Ecto neural progenitor cell (in vitro differentiated cells): ENCODE results near the gene GOLGA8S.
"Not testable (repeated sequence)": the region's sequence is repeated elsewhere in the genome, so short reads cannot be mapped to it uniquely, and the experiment has no call there.

Source experiments
- DNase-seq: peaks from one replicate; pipeline ENCODE4 v3.0.0-alpha.2; 2018; ENCODE audit warnings: low spot score

The GOLGA8S gene, protein sequence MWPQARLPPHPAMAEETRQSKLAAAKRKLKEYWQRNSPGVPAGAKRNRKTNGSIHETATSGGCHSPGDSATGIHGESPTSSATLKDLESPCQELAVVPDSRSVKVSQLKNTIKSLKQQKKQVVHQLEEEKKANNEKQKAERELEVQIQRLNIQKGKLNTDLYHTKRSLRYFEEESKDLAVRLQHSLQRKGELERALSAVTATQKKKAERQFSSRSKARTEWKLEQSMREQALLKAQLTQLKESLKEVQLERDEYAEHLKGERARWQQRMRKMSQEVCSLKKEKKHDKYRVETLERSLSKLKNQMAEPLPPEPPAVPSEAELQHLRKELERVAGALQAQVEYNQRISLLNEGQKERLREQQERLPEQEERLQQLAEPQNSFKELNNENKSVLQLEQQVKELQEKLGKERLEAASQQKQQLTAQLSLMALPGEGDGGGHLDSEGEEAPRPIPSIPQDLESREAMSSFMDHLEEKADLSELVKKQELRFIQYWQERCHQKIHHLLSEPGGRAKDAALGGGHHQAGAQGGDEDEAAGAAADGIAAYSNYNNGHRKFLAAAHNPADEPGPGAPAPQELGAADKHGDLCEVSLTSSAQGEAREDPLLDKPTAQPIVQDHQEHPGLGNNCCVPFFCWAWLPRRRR

DNA sequence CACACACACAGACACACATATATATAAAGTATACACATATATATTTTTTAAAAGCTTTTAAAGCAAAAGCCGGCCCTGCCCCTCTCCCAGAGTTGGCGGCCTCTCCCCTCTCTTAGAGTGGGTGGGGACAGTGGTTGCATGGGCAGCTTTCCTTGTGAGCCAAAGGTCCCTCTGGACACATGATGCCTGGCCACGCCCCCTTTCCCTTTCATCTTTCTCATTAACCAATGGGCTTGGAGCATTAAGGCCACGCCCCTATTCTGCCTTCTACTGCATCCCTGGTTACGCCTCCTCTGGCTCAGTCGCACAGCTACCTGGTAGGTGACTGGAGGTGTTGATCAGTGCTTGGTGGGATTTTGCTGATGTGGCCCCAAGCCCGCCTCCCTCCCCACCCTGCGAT lies at the start of gene GOLGA8S:
TSS of gene GOLGA8S (plus strand) at position 301 of the 400 bp plus-strand sequence. CDS start at position 363, 62 bp downstream.
- not testable (repeated sequence) for DNase-seq

DNA sequence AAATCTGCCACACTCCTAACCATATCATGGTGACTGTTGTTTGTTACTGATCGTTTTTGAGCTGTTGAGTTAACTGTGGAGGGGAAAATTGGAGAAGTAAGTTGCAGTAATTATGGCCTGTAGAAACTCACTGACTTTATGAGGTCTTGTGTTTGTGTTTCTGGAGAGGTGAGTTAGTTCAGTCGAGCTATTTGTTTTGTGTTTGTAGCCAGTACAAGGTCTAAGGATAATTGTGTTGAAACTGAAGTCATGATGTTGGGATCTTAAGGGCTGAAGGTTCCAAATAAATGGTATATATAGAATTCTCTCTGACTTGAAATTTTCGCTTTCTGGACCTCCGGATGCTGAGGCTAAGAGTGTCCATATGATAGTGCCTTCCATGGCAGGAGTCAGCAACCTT lies 49.7 kb upstream of the GOLGA8S start:
- DNase-seq = not testable (repeated sequence)

DNA sequence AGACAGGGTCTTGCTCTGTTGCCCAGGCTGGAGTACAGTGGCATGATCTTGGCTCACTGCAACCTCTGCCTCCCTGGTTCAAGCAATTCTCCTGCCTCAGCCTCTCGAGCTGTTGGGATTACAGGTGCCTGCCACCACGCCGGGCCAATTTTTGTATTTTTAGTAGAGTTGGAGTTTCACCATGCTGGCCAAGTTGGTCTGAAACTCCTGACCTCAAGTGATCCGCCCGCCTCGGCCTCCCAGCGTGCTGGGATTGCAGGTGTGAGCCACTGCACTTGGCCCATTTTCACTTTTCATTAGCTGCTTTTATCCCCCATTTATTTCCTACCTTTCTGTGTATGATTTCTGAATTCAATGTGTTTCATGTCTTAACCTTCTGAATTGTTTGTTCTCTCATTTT lies 48.6 kb upstream of the GOLGA8S start:
- not testable (repeated sequence) for DNase-seq

DNA sequence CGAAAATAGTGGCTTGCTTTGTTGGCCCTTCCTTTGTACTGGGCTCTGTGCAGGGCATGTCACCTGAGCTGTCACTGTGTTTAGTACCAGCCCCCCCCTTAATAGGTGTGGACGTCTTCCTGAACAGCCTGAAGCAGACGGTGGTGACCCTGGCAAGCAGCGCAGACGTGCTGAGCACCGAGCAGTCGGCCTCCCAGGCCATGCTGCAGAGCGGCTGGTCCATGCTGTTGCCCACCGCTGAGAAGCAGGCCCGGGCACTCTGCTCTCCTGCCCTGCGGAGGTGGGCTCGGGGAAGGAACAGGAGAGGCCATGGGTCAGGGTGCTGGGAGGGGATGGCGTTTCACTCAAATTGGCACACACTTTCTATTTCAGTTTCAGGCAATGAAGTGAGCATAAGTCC lies 43.3 kb upstream of the GOLGA8S start:
- DNase-seq = not testable (repeated sequence)

DNA sequence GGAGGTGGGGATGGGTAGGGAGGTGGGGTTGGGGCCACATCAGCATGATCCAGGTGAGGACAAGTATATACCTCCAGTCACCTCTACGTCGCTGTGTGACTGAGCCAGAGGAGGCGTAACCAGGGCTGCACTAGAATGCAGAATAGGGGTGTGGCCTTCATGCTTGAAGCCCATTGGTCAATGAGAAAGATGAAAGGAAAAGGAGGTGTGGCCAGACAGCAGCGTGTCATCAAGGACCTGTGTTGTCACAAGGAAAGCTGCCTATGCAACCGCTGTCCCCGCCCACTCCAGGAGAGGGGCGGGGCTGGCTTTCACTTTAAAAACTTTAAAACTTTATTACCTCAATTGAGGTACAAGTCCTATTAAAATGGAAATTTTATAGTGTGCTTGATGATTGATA lies 20.5 kb upstream of the GOLGA8S start, which contains the start of gene GOLGA6L26:
TSS of gene GOLGA6L26 (minus strand) at position 101 of the 400 bp plus-strand sequence. CDS start at position 40, 61 bp downstream.
- not testable (repeated sequence) for DNase-seq

DNA sequence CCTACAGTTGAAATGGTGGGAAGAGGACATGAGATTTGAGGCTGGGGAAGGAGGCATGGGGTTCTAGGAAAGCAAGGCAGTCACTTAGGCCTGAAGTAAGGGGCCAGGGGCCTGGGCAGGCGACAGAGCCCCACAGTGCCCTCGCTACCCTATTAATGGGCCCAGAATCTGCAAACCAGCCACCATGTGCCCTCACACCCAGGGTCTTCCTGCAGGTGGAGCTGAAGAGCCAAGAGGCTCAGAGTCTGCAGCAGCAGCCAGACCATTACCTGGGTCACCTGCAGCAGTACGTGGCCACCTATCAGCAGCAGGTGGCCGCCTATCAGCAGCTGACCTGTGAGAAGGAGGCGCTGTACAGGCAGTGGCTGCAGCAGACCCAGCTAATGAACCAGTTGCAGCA lies 8.1 kb downstream of the GOLGA8S start:
- DNase-seq = not testable (repeated sequence)

DNA sequence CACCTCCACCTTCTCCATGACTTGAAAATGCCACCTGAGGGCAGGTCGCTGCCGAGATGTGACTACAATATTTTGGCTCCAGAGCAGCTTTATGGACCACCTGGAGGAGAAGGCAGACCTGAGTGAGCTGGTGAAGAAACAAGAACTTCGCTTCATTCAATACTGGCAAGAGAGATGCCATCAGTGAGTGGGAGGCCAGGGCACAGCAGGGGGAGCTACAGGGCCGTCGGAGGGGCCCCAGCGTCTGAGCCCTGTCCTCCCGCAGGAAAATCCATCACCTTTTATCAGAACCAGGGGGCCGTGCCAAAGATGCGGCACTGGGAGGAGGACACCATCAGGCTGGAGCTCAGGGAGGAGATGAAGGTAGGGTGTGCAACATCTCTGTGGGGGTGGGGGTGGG lies 9.7 kb downstream of the GOLGA8S start:
- DNase-seq = not testable (repeated sequence)

DNA sequence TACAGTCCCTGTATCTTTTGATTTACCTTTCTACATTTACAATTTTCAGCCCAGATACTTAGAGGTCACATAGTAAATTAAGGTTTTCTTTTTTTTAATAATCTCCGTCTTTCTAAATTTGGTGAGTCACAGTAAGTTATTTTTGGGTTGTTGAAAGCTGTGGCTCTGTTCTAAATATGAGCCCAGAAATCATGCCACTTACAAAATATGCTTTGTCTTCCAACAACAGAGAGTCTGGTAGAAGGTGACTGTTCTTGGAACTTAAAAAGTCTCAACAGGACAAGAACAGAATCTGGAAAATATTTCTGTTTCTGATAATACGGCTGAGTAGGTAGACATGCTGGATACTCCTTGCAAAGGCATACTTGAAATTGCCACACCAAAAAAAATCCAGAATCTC lies 16.0 kb downstream of the GOLGA8S start:
- no peak for DNase-seq

DNA sequence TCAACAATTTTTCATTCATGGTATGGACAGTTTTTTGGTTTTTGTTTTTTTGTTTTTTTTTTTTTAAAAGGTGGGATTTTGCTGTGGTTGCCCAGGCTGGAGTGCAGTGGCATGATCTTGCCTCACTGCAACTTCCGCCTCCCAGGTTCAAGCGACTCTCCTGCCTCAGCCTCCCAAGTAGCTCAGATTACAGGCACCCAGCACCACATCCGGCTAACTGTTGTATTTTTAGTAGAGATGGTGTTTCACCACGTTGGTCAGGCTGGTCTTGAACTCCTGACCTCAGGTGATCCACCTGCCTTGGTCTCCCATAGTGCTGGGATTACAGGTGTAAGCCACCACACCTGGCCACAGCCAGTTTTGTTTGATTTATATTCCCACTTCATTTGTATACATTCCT lies 16.6 kb downstream of the GOLGA8S start:
- DNase-seq = not testable (repeated sequence)

DNA sequence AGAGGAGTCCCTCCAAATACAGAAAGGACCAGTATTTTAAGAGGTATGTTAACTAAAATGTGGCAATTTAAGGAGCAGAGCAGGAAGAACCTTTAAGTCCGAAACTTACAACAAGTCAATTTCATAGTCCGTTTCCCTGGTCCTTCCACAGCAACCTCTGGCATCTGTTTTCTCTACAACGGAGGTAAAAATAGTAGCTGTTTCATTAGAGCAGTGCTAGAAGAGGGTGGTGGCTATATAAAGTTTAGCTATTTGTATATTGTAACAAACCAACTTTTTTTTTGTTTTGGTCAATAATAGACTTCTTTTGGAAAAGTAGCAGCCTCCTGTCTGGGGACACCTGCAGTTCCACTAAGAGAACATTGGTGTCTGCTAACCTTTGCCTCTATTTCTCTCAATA lies 17.3 kb downstream of the GOLGA8S start:
- not testable (repeated sequence) for DNase-seq

DNA sequence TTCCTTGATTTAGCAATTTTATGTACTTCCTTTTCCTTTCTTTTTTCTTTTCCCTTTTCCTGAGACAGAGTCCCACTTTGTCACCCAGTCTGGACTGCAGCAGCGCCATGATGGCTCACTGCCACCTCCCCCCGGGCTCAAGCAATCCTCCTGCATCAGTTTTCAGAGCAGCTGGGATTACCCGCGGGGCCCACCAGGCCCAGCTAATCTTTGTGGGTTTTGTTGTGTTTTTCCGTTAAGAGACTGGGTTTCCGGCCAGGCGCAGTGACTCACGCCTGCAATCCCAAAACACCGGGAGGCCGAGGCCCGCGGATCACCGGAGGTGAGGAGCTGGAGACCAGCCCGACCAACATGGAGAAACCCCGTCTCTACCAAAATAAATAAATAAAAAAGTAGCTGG lies 17.7 kb downstream of the GOLGA8S start:
- DNase-seq = no peak

DNA sequence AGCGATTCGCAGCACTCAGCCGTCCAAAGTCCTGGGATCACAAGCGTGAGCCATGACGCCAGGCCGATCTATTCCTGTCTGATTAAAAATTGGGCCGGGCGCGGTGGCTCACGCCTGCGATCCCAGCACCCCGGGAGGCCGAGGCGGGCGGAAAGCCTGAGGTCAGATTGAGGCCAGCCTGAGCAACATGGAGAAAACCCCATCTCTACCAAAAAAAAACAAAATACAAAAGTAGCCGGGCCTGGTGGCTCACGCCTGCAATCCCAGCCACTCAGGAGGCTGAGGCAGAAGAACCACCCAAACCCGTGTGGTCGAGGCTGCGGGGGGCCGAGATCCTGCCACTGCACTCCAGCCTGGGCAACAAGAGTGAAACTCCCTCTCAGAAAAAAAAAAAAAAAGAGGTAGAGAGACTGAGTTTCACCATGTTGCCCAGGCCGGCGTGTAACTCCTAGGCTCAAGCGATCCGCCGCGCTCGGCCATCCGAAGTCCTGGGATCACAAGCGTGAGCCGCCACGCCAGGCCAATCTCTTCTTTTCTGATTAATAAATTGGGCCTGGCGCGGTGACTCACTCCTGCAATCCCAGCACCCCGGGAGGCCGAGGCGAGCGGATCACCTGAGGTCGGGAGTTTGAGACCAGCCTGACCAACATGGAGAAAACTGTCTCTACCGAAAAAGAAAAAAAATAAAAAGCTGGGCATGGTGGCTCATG lies 18.5 kb downstream of the GOLGA8S start:
- not testable (repeated sequence) for DNase-seq

DNA sequence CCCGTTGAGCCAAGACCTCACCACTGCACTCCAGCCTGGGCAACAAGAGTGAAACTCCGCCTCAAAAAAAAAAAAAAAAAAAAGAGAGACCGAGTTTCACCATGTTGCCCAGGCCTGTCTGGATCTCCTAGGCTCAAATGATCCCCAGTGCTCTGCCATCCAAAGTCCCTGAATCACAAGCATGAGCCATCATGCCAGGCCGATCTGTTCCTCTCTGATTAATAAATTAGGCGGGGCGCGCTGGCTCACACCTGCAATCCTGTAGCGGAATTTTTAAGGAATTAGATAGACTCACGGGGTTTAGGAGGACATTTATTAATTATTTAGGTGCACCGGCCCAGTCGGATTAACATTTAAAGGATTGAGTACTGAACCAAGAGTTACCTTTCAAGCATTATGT lies 19.7 kb downstream of the GOLGA8S start:
- not testable (repeated sequence) for DNase-seq

DNA sequence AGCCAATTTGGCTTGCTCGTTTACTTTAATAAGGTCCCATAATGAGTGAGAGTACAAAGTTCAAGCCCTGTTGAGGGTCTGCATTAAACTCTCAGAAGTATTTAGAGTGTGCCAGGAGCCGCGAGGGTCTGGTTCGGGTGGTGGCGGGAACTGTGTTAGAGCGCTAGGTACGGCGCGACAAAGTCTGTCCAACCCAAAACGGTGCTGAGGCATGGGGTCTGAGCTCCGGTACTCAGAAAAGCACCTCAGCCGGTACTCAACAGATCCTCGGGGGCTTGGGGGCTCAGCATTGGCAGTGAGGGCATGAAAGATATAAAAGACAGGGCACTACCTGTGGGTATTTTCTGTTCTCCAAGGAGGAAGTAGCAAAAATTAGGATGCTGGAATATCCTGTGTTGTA lies 24.4 kb downstream of the GOLGA8S start:
- DNase-seq = not testable (repeated sequence)

DNA sequence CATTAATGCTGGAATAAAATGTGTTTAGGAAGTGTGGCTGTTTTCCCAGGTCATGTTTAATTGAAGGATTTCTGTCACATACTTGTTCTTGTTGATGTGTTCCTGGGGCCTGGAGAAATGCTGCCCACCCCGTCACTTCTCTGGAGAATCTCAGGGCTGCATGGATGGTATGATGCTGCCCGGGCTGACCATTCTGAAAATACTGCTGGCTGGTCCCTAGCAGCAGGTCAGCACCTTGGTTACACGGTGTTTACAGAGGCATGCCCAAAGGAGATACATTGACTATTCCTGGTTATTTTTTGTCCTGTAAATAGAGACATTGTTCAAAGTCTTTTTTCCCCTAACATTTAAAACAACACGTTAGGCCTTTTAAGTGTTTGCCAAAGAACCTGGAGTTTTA lies 26.2 kb downstream of the GOLGA8S start:
- DNase-seq = not testable (repeated sequence)

DNA sequence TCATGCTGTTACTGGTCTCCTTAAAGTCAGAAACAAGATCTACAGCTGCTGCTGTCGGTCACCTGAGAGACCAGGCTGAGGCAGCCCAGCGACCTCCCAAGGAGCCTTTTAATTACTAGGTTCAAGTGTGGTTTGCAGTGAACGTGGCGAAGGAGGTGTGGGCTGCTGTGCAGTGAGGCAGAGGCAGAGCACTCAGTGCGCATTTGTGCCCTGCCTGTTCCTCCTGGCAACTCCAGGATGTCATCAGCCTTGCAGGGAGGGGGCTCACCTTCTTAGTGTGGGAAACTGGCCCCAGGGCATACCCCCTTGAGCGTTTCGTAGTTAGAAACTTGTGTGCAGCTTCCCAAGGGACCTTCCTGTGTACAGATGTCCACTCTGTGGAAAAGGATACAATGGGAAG lies 26.6 kb downstream of the GOLGA8S start:
- not testable (repeated sequence) for DNase-seq

DNA sequence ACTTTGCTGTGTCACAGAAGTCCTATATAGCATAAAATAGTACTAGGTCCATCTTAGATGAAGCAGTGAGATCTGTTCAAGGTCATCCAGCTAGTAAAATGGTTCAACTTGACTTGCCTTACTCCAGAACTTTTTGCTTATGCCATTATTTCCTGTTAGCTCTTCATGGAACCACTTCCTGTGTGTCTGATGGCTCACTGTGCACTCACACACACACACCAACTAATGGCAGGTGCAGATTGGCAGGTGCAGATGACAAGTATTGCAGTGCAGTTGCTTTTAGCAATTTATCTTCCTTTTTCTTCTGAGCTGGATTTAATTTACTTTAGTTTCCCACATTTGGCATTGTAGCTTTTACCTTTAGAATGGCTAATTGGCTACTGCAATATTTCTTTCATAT lies 29.8 kb downstream of the GOLGA8S start:
- no peak for DNase-seq

DNA sequence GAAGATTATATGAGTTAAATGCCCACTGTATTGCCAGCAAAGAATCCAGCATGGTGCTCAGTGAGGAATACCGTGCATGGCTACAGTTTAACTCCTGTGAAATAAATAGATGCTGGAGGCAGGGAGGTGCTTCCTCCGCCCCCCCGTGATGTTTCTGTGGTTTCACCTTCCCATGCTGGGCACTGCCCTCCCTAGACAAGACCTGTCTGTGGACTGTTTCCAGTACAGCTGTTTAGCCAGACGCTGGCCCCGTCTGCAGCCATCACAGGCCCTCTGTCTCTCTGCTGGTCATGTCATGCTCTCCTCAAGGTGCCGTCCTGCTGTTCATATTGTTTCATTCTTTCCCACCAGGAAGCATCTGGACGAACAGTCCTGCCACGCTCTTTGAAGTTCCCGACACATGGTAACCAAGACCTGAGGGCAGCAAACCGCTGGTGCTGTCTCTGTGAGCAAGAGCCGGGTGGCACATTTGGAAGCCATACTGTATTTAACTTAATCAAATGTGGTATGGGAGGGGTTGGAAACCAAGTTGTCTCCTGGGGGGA lies 31.4 kb downstream of the GOLGA8S start:
- no peak for DNase-seq

DNA sequence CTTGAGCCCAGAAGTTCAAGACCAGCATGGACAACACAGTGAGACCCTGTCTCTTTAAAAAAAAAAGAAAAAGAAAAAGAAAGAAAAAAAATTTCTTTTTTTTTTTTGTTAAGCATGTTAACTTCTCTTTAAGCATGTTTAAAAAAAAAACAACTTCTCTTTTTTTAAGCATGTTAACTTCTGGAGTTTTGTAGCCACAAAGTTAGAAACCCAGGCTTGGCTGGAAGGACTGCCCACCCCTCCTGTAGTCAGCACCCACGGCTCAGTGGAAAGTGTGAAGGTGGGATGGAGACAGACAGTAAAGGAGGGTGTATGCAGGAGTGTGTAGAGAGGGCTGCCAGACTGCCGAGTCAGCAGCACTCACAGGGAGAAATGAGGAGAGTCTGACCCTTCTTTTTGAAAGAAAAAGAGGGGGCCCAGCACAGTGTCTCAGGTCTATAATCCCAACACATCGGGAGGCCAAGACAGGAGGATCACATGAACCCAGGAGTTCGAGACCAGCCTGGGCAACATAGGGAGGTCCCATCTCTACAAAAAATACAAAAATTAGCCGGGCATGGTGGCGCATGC lies 33.2 kb downstream of the GOLGA8S start:
- no peak for DNase-seq

DNA sequence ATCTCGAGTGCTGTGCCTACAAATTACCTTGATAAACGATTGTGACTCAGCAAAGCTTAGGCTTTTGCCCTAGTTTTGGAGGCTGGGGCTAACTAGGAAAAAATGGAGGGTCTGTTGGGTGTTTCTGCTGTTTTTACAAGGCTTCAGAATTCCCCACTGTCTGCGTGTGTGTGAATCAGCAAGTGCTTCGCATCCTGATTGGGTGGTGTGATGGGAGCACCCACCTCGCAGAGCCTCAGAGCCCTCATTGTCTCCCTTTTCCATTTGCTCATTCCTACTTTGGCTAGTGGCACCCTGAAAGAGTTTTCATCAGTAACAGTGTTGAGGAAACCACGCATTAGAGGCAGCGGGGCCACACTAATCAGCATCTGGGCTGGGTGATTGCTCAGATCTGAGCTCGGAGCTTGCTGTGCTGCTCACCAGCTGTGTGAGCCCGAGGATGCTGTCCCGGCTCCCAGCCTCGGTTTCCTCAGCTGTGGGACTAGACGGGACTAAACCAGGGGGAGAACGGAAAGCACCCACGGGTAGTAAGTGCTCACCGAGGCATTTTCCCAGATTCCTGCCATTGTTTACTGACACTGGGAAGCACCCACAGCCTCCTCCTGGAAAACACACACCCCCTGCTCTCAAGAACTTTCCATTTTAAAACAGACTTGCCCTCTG lies 40.6 kb downstream of the GOLGA8S start:
- no peak for DNase-seq

DNA sequence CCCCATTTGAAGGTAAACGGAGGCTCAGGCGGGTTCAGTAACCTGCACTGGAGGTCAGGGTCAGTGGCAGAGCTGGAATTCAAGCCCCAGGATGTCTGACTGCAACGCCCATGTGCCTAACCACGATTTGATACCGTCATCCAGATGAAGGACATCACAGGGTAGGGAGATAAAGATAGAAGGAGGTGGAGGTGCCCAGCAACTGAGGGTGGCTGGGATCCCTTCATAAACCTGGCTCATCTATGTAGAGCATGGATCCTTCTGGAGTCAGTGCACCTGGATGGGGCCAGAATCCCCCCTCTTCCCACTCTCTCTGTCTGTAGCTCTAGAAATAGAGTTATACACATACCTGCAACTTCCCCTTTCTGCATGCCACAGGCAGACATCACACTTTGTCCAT lies 41.3 kb downstream of the GOLGA8S start:
- no peak for DNase-seq
